ENCODE data around the gene HILPDA. TPM values are rescaled to one million over a fixed set of nuclear protein-coding genes. Genes with fewer than 3 reads are reported as not detected.
"Not testable (repeated sequence)": the region's sequence is repeated elsewhere in the genome, so short reads cannot be mapped to it uniquely, and the experiment has no call there.

The HILPDA gene
- total and polyA plus RNA-seq, 12 donors = 3.0 to 16.0 (median 7.0) TPM

GRCh38 chr7:128452552-128452951 is 3.1 kb upstream of the HILPDA start:
- intact Hi-C loops (cut with DNase I) = no loop called here
- Histone ChIP-seq H3K27ac (no peak overlapping the region), H3K4me3 (no peak overlapping the region), H3K4me1 (replicated peaks in 1 of 2) (peaks cover 14 to 30% of the 10 kb centered on the region in 2 donors), H3K36me3 (replicated peaks in 1 of 2) (no peaks in the 10 kb centered on the region), H3K27me3 (no peaks in the 10 kb centered on the region), H3K9me3 (replicated peaks in 1 of 3) (no peaks in the 10 kb centered on the region)
- TF ChIP-seq POLR2A (IDR thresholded peaks at IDR 0.05) (no peak), CTCF (IDR thresholded peaks at IDR 0.05) (no peak)
- 74 to 90% (median 83%) methylated on average over 1 of the region's 1 CpG for WGBS, 4 donors
- no peak for DNase-seq

DNA sequence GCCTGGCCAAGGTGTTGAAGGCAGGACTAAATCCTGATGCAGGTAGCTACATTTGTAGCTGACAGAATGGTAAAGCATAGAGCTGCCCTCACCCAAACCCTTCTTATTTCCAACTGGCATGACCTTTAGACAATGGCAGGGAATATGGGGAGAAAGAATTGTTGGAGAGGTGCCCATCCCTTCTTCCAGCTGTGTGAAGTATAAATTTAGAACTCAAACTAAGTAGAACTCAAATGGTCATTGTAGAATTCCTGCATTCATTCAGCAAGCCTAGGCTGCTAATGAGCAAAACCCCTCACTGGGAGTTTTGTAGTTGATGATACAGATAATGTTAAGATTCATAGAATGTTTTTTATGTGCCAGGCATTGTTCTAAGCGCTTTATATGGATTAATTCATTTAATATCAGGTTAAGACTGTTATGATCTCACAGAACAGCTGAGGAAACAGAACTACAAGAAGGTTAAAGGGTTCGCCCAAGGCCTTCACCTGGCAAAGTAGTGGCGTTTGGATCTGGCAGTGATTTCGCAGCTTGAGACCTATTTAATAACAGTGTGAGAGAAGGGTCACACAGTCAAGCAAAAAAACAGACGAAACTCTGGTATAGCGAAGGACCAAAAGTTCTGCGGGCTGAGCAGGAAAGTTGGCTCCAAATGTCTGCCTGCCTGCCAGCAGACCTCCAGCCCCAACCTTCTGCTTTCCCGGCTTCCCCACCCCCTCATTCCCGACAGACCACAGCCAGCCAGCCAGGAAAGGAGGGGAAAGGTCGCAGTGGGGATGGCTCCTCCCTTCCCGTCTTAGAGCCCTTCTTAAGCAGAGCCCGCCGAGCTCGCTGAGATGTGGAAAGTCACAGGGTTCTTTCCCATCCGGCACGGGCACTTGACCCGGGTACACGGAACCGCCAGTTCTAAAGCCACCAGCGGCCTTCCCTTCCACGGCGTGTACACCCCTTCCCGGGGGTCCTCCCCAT is 1.6 kb upstream of the HILPDA start:
- WGBS, 4 donors = 26 to 45% (median 33%) methylated on average over 20 to 23 of the region's 23 CpGs
- no peaks in the 10 kb centered on the region for H3K9me3 ChIP-seq (replicated peaks in 1 of 3)
- peaks cover 14 to 30% of the 10 kb centered on the region in 2 donors for H3K4me1 ChIP-seq (replicated peaks in 1 of 2)
- H3K27ac ChIP-seq = peak overlapping the region; percentile 67 to 95 (median 80)
- peak; percentile 52 to 87 (median 81) for DNase-seq
- H3K4me3 ChIP-seq = peak overlapping the region in 1 of 4 donors; percentile 82
- intact Hi-C loops (cut with DNase I) = no loop called here
- H3K36me3 ChIP-seq (replicated peaks in 1 of 2) = no peaks in the 10 kb centered on the region
- TF ChIP-seq POLR2A (IDR thresholded peaks at IDR 0.05) (peak in 1 of 2 donors; percentile 16), CTCF (IDR thresholded peaks at IDR 0.05) (no peak)
- no peaks in the 10 kb centered on the region for H3K27me3 ChIP-seq

GRCh38 chr7:128454808-128455542 is 703 bp upstream of the HILPDA start:
- peak overlapping the region in 2 of 4 donors; percentile 62 to 82 for H3K4me3 ChIP-seq
- peak overlapping the region; percentile 67 to 95 (median 80) for H3K27ac ChIP-seq
- no peaks in the 10 kb centered on the region for H3K9me3 ChIP-seq (replicated peaks in 1 of 3)
- DNase-seq = peak in 2 of 7 donors; percentile 19 to 59
- H3K27me3 ChIP-seq = no peaks in the 10 kb centered on the region
- peak in 4 of 6 experiments; percentile 2 to 42 (median 14) for TF ChIP-seq CTCF (IDR thresholded peaks at IDR 0.05)
- no peak for TF ChIP-seq POLR2A (IDR thresholded peaks at IDR 0.05)
- 45 to 53% (median 48%) methylated on average over 23 to 25 of the region's 25 CpGs for WGBS, 4 donors
- peaks cover 14 to 30% of the 10 kb centered on the region in 2 donors for H3K4me1 ChIP-seq (replicated peaks in 1 of 2)
- no peaks in the 10 kb centered on the region for H3K36me3 ChIP-seq (replicated peaks in 1 of 2)
- intact Hi-C loops (cut with DNase I) = no loop called here

DNA sequence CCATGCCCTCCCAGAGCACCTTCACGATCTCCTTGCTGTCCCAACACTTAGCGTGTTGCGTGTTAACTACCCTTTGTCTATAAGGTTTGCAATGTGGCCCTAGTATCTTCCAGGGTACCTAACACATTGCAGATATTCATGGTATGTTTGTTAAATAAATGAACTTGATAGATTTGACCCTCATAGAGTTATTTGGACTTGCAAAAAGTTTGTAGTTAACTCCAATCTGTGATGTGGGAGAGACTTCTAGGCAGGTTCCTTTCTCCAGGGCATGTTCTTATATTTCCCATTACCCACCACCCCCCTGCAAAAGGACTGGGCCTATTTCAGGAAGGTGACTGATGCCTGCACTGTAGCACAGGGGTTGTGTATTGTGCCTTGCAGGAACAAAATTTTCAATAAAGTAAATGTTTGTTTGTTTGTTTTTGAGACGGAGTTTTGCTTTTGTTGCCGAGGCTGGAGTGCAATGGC is 612 bp downstream of the HILPDA start:
- H3K4me3 ChIP-seq = peak overlapping the region in 3 of 4 donors; percentile 53 to 82 (median 62)
- TF ChIP-seq POLR2A (IDR thresholded peaks at IDR 0.05) = no peak
- no peak for TF ChIP-seq CTCF (IDR thresholded peaks at IDR 0.05)
- H3K27ac ChIP-seq = peak overlapping the region in 2 of 5 donors; percentile 94 to 95
- no peak for DNase-seq
- no peaks in the 10 kb centered on the region for H3K9me3 ChIP-seq (replicated peaks in 1 of 3)
- H3K4me1 ChIP-seq (replicated peaks in 1 of 2) = peaks cover 14 to 30% of the 10 kb centered on the region in 2 donors
- no peaks in the 10 kb centered on the region for H3K27me3 ChIP-seq
- WGBS, 4 donors = 9 to 11% (median 10%) methylated on average over 5 of the region's 5 CpGs
- no peaks in the 10 kb centered on the region for H3K36me3 ChIP-seq (replicated peaks in 1 of 2)
- intact Hi-C loops (cut with DNase I) = no loop called here

DNA sequence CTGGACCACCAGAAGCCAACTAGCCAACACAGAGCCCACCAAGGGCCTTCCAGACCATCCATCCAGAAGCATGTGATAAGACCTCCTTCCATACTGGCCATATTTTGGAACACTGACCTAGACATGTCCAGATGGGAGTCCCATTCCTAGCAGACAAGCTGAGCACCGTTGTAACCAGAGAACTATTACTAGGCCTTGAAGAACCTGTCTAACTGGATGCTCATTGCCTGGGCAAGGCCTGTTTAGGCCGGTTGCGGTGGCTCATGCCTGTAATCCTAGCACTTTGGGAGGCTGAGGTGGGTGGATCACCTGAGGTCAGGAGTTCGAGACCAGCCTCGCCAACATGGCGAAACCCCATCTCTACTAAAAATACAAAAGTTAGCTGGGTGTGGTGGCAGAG is 1.7 kb downstream of the HILPDA start:
- H3K9me3 ChIP-seq (replicated peaks in 1 of 3); H3K27me3 ChIP-seq; intact Hi-C loops (cut with DNase I); H3K27ac ChIP-seq; H3K4me3 ChIP-seq; DNase-seq; H3K36me3 ChIP-seq (replicated peaks in 1 of 2): not testable (repeated sequence)
- WGBS, 4 donors = 90 to 97% (median 96%) methylated on average over 6 of the region's 6 CpGs
- peaks cover 14 to 30% of the 10 kb centered on the region in 2 donors for H3K4me1 ChIP-seq (replicated peaks in 1 of 2)
